GM12892 (cell line): Measurements from ENCODE around the gene CNRIP1.

Source experiments
- DNase-seq: peaks from one replicate; pipeline ENCODE4 v3.0.0; 2011; ENCODE audit not compliant: insufficient read length
- FAIRE-seq: peaks from 2 replicates; lab custom pipeline; 2011; peaks lifted over from hg19 to GRCh38; lab: Jason Lieb, UNC
- POLR2A ChIP-seq: IDR thresholded peaks from 2 replicates; pipeline ENCODE4 v1.6.1; 2011; ENCODE audit warnings: low read depth, low read length, control low read depth
- POLR2AphosphoS5 ChIP-seq: IDR thresholded peaks from 2 replicates; pipeline ENCODE4 v1.6.1; 2011; ENCODE audit warnings: low read depth, low read length, control low read depth
- TAF1 ChIP-seq: IDR thresholded peaks from 2 replicates; pipeline ENCODE4 v1.6.1; 2011; ENCODE audit warnings: low read depth, mild to moderate bottlenecking, control low read depth, low read length, borderline replicate concordance

CNRIP1 gene

DNA sequence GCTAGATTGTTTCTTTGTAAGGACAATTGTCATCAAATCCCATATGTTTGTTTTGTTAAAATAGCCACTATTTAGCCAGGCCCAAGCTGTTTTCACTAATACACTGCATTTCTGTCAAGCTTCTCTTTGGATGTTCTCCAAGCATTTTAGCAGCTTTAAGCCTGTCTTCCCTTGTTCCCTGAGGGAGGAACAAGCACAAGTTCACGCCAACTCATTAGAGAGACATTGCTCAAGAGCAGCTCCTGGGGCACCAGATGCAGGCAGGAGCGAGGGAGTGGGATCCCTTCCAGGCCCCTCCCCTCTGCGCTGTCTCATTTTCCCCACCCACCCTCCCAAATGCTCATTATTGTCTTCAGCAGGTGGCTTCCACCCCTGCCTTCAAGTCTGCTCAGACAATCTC, 34.9 kb downstream of the CNRIP1 start:
- DNase-seq (no peak), FAIRE-seq (no peak)
- TF ChIP-seq POLR2A: no peak

GRCh38 chr2:68283419-68283812, 36.3 kb downstream of the CNRIP1 start:
- TF ChIP-seq TAF1 (no peak), POLR2A (no peak), POLR2AphosphoS5 (no peak)
- DNase-seq: no peak
- no peak for FAIRE-seq

- FAIRE-seq: peak; percentile 76
- TF ChIP-seq POLR2A: no peak
- no peak for TF ChIP-seq TAF1
- no peak for TF ChIP-seq POLR2AphosphoS5
- peak; percentile 30 for DNase-seq
Measured at GRCh38 chr2:68282811-68283418, 36.8 kb downstream of the CNRIP1 start.

DNA sequence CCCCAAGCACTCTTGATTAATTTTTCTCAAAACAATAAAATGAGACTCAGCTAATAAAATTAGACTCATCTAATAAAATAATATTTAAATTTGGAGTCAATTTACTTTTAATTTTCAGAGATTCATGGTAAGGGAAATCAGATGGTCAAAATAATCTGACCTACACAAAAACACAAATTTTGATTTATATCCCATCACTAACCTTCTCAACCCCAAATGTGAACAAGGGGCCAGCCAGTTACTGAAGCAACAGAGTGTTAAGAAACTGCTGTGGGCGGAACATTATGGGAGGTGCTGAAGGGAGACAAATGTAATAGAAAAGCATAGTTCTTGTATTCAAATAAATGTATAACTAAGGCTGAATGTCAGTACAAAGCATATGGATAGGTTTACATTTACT, 39.0 kb downstream of the CNRIP1 start:
- DNase-seq: no peak
- FAIRE-seq: no peak
- TF ChIP-seq TAF1: no peak
- no peak for TF ChIP-seq POLR2A
- no peak for TF ChIP-seq POLR2AphosphoS5

- no peak for TF ChIP-seq POLR2A
- no peak for TF ChIP-seq POLR2AphosphoS5
- no peak for TF ChIP-seq TAF1
- FAIRE-seq: peak; percentile 38
- no peak for DNase-seq
Measured at GRCh38 chr2:68280348-68280747, 39.4 kb downstream of the CNRIP1 start.

GRCh38 chr2:68279691-68280090, 40.1 kb downstream of the CNRIP1 start:
- FAIRE-seq (no peak), DNase-seq (no peak)
- no peak for TF ChIP-seq POLR2AphosphoS5
- TF ChIP-seq TAF1: no peak

DNA sequence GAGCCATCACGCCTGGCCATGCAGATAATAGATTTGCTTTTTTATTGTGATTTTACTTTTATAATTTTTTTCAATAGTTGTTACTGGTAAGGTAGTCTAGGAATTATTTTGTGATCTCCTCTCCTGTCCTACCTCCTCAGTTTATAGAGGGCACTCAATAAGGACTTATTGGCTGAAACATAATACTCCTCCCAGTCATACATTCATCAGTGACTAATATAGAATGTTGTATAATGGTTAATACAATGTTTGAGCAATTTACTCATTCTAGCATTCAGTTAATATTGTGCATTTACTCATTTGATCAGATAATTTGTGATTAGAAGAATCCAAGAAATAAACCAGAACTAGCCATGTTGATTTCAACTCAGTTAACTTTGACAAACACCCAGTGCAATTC, 41.6 kb downstream of the CNRIP1 start:
- no peak for FAIRE-seq
- no peak for DNase-seq
- TF ChIP-seq TAF1 (no peak), POLR2AphosphoS5 (no peak), POLR2A (no peak)

- FAIRE-seq (no peak), DNase-seq (no peak)
- TF ChIP-seq POLR2AphosphoS5: no peak
- TF ChIP-seq TAF1: no peak
- no peak for TF ChIP-seq POLR2A
Measured at GRCh38 chr2:68274022-68274421, 45.7 kb downstream of the CNRIP1 start.

DNA sequence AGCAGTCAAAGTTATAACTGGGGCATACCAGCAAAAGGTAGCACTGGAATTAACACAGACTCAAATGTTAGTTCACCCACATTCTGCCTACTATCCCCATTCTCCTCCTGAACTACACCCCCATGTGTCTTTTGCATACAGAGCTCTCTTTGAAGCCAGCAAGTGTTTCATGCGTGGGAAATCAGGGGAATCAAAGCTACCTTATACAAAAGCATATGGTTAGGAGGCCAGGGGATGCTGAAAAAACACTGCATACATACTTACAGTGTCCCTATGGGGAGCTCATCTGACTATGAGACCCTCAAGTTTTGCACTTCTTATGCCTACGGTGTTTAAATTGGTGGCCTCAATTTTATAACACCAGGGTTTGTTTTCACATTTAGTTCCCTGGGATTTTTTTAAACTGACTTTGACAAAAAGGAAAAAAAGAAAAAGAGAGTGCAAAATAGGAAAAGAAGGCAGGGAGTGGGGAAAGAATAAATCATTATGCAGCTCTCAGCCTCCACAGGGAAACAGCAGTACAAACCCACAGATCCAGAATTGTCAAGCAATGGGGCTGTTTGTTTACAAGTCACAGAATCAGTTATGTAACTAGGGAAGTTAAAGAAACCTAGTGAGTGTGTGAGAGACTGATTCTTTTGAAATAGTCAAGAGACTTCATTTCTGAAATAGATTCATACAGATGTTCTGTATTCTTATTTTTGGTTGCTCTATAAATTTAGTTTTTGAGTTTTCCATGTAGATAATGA, 47.3 kb downstream of the CNRIP1 start:
- no peak for FAIRE-seq
- TF ChIP-seq TAF1: no peak
- TF ChIP-seq POLR2AphosphoS5: no peak
- no peak for TF ChIP-seq POLR2A
- no peak for DNase-seq

GRCh38 chr2:68266655-68267054, 53.1 kb downstream of the CNRIP1 start:
- DNase-seq: no peak
- TF ChIP-seq POLR2AphosphoS5: no peak
- no peak for TF ChIP-seq TAF1
- TF ChIP-seq POLR2A: no peak
- FAIRE-seq: no peak

- no peak for FAIRE-seq
- no peak for DNase-seq
- no peak for TF ChIP-seq POLR2AphosphoS5
- TF ChIP-seq POLR2A: no peak
- TF ChIP-seq TAF1: no peak
Measured at GRCh38 chr2:68263632-68264031, 56.1 kb downstream of the CNRIP1 start.

GRCh38 chr2:68258851-68259250, 60.9 kb downstream of the CNRIP1 start:
- no peak for FAIRE-seq

GRCh38 chr2:68256093-68256450, 63.7 kb downstream of the CNRIP1 start:
- no peak for FAIRE-seq
- no peak for DNase-seq
- TF ChIP-seq POLR2A (no peak), TAF1 (no peak), POLR2AphosphoS5 (no peak)

More at GRCh38 chr2:68258851-68259250, 60.9 kb downstream of the CNRIP1 start:
- no peak for DNase-seq
- no peak for TF ChIP-seq POLR2A
- TF ChIP-seq POLR2AphosphoS5: no peak
- TF ChIP-seq TAF1: no peak
